Eye (tissue), 1 donor: ENCODE data around the gene PLEKHG5.

ENCODE experiments used
- DNase-seq: peaks from one replicate; pipeline ENCODE4 v3.0.0-alpha.2; 2015

Gene PLEKHG5

DNA sequence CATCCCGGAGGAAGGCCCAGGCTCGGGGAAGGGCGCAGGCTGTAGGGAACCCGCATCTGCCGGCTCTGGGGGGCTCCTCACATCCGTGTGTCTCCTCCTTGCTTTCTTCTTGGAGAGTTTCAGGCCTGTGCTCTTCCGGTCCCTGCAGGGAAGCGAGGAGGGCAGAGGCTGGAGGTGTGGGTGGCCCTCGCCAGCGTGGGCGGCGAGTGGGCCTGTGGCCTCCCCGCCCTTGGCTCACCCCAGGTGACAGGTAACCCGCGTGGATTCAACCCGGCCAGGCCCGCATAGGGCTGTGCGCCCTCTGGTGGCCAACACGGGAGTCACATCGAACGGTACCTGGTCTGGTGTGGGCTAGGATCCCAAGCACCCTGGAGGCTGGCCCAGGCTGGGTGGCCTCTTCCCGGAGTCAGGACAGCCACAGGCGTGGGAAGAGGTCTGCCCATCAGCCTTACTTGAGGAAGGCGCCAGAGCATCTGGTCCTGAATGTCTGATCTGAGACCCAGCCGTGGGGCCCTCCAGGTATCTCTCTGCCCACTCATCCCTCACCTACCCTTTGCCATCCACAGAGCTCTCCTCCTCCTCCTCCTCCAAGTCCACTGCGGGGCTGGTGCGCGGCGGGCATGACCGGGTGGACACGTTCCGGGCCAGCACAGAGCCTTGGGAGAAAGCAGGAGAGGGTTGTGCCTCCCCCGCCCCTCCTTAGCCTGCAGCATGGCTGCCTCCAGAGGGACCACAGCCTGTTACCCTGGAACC is 15.9 kb downstream of the PLEKHG5 start:
- DNase-seq, result peak; percentile 75

DNA sequence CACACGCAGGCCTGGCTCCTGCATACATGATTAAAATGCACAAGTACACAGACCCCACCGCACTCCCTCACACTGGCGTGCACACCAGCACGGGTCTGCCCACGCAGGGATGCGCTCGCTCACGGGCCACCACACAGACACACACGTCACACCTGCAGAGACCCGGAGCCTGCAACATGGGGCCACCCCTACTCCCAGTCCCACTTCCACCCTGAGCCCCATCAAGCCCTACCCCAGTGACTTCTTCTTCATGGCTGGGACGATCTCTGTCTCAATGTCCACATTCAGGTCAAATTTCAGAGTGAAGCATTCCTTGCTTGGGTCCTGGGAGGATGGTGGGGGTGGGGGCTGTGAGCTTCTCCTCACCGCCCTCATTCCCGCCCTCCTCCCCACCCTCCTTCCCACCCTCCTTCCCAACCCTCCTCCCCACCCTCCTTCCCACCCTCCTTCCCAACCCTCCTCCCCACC is 16.6 kb downstream of the PLEKHG5 start:
- no peak for DNase-seq

DNA sequence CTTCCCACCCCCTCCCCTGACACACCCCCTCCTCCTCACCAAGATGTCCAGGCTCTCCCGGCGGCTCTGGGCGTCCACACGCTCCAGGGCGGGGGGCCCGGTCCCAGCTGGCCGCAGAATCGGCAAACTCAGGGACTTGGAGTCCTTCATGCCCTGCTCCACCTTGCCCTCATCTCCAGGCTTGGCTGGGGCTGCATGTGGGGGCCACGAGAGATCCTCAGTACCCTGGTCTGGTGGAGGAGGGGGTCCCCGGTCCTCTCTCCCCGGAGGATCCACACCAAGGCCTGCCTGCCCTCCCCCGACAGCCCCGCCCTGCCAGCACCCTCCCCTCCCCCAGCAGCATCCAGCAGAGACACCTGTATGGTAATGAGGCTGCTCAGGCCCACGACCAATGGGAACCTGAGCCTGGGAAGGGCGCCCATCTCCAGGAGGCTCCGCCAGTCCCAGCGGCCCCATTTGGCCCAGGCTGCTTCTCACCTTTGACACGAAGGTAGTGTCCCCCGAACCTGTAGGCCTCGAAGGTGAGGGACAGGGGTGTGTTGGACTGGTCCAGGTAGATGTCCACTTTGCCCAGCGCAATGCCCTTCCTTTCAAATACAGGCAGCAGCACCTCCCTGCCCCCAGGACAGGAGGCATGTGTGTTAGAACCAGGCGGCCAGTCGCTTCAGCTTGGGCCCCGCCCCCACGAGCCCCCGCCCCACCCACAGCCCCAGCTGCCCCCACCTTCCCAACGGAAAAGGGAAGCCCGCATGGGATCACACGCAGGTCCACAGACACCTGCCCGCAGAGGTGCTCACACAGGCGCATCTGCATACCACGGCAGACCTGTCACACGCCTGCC is 17.3 kb downstream of the PLEKHG5 start:
- no peak for DNase-seq

DNA sequence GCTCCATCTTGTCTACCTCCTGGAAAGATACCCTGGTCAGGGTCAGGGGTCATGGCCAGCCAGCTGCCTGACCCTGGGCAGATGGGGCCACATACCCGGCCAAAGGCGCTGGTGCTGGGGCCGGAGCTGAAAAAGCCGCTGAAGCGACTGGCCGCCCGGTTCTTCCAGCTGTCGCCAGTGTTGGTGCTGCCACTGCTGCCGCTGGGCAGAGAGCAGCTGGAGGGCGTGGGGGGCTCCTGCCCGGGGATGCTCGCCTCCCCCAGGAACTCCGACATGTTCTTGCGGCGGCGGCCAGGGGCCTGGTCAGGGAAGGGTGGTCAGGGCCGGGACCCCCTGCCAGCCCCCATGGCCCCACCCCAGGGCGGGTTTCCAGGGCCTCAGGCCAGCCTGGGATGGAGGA is 18.3 kb downstream of the PLEKHG5 start:
- DNase-seq, result no peak

DNA sequence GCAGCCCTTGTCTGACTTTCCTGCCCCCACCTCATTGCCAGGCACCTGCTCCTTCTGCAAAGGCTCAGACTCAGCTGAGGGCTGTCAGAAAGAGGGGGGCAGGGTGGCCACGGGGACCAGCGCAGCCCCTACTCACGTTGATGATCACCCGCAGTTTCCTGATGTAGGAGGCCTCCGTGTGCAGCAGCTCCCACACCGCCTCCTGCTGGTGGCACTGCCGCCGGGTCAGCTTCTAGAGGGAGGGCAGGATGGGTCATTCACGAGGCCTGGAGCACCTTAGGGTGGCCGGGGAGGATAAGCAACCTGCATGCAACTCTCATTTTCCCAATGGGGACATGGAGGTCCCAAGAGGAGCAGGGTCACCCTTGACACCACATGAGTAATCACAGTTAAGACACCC is 19.1 kb downstream of the PLEKHG5 start:
- DNase-seq, result no peak

DNA sequence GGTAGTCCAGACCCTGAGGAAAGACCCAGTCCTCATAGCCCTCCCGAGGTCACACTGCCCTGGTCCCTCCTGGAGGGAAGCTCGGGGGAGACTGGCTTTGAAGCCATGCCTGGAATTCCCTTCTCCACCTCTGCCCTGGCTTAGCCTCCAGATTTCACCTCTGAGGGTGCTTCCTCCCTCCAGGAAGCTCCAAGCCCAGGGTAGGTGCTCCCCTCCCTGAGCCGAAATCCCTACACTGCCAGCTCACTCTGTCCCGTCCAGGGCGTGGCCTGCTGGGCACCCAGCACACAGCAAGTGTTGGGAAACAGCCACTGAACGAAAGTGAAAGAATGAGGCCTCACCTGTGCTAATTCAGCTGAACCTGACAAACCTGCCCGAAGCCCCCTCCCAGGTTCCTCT is 19.5 kb downstream of the PLEKHG5 start:
- no peak for DNase-seq

DNA sequence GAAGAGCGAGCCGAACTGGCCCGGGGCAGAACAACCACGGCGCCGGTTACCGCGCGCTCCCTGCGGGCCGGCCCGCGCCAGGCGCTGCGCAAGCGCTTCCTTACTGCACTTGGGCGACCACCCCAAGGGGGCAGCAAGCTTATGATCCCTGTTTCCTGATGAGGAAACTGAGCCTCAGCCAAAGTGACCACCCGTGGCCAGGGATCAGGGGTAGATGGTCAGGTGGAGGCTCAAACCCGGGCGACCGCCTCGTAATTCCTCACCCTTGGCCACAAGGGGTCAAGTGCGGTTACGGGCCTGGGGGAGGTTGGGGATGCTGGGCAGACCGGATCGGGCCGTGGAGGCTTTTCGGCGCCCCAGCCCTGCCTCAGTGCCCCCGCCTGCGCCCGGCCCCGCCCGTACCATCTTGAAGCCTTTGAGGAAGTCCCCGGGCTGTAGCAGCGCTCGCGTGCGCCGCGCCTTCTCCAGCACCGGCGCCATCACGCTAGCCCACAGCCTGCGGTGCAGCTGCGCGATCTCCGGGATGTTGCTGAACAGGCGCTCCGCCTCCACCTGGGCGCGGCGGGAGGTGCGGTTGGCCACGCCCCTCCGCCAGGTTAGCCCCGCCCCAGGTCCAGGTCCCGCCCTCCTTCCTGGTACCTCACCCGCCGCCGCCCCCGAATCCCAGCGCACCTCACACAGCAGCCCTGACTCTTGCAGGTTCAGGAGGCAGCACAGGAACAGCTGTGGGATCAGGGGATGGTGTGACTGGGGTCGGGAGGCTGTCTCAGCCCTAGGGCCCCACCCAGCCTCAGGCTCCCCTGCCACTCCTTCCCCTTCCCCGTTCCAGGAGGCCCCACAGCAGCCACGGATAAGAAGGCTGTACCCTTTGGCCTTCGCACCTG is 20.1 kb downstream of the PLEKHG5 start:
- no peak for DNase-seq

DNA sequence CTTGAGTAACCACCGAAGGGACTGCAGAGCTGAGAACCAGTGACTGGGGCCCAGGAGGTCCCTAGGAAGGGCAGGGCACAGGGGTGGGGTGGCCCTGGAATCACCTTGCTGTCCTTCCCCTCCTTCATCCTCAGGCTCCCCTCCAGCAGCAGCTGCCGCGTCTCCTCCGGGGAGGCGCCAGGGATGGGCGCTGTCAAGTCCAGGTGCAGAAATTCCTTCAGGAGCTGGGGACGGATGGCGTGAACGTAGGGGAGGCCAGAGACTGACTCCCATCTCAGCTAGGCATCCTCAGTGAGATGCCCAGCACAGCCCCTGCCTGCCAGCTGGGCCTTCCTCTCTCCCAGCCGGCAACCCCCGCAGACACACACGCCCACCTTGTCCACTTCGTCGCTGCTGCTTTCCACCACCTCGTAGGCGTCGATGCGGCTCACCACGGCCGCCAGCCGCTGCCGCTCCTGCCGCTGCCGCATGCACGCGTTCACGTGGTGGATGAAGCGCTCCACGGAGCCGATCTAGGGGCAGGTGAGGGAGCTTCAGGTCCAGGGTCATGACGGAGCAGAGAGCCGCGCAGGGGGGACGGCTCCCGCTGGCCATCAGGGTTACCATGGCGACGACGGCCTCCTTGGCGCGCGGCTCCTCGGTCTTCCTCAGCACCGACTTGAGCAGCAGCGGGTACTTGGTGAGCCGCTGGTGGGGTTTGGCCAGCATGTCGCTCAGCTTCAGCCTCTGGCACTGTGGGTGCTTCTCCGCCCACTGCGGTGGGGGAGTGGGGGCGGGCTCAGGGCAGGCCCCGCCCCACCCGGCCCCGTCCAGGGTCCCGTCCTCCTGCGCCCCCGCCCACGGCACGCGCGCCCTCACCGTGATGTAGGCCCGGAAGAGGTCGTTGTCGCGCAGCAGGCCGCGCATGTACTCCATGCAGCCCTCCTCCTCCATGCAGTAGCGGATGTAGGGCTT is 21.1 kb downstream of the PLEKHG5 start:
- DNase-seq, result peak; percentile 37

DNA sequence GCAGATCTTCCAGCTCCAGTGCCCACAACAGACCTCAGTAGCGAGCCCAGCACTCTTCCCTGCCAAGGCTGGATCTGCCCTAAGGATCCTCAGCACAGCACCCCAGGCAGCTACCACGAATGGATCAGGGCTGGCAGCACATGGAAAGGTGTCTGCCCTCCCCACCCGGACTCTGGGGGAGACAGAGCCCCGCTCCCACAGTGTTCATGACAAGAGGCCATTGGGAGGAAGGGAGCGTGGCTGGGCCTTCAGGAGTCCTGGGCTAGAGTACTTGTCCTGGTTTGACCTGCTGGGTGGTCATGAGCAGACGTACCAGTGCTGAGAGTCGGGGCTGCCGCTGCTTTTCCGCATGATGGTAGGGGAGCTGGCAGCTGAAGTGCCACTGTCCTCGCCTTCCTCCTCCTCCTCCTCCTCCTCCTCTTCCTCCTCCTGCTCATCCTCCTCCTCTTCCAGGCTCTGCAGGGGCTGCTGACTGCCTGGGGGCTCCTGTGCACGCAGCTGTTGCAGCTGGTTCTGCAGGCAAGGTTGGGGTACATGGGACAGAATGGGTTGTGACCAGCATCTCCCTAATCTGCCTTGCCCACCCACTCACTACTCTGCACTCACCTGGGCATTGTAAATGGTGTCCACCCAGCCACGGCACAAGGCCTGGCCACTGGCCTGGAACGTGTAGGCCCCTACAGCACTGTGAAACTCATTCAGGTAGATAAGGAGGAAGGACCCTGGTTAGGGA is 22.6 kb downstream of the PLEKHG5 start:
- no peak for DNase-seq

DNA sequence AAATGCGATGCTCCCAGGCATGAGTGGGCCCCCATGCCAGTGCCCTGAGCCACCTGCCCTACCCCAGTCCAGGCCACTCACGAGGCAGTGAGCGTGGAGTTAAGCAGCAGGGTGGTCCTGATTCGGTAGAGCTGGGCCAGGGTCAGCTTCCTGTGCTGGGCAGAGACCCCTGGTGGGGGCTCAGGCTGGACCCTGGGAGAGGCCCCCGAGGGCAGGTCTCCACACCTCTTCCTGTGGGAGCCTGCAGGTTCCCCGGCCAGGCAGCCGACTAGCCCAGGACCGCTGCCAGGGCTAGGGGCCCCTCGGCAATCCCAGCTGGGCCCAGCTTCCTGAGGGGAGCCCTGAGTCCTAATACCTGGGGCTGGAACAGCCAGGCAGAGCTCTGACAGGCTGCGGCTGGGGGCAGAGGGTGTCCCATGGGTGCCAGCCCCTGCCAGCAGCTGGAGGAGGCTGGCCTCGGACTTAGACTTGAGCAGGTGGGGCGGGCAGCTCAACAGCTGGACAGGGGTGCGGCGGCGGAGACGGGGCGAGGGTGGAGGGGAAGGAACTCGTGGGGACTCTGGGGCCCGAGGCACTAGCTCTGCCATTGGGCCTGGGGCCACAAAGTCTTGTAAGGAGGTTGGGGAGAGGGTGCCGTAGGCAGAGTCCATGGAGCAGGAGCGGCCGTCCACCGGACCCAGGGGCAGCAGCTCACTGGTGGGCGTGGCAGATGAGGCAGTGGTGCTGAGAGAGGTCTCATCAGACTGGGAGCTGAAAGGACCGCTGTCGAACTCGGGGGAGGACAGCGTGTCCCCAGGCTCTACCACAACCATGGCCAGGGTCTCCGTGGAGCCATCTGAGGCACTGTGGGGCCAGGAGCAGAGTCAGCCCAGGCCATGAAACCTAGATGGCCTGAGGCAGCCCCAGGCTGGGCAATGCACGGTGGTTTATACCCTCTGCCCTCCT is 23.5 kb downstream of the PLEKHG5 start:
- DNase-seq, result no peak

DNA sequence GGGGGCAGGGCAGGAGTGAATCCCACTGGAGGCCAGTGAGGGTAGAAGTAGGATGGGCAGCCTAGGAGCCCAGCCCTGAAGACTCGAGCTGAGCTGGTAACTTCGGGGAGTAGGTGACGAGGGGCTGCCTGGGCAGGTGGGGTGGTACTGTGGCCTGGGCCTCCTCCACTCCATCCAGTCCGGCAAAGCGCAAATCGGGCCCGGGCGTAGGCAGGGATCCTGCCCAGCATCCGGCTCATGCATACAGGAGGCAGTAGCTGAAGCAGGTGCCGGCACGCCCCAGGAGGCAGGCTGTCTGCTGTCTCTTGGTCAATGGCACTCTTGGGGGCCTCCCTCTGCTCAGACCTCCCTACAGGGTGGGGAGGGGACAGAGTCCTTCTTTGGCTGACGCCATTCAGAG is 24.2 kb downstream of the PLEKHG5 start:
- DNase-seq, result no peak

DNA sequence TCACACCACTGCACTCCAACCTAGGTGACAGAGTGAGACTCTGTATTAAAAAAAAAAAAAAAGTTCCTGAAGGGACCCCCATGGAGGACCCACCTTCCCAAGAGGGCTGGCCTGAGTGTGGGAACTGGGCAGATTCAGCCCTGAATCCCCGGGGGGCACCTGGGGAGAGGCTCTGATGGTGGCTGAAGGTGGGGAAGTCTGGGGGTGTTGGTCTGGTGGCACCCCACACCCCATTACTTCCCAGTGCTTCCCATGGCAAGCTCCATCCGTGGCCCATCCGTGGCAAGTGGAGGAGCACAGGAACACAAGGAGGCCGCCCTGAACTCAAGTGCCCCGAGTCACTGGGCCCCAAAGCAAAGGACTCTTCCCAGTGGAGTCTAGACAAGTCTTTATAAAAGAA is 24.7 kb downstream of the PLEKHG5 start:
- DNase-seq, result no peak

DNA sequence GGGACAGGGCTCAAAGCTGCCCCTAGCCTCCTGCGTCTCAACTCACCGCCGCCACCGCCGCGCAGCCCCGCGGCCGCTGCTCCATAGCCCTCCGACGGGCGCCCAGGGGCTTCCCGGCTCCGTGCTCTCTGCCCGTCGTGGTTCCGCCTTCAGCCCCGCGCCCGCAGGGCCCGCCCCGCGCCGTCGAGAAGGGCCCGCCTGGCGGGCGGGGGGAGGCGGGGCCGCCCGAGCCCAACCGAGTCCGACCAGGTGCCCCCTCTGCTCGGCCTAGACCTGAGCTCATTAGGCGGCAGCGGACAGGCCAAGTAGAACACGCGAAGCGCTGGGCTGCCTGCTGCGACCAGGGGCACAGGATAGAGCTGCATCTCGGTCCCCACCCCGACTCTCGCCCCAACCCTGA is 25.4 kb downstream of the PLEKHG5 start, which contains the start of gene TNFRSF25:
Gene TNFRSF25 (minus strand): TSS at position 151 of the 400 bp plus-strand sequence. CDS start 66 bp downstream, at position 85.
- DNase-seq, result no peak

DNA sequence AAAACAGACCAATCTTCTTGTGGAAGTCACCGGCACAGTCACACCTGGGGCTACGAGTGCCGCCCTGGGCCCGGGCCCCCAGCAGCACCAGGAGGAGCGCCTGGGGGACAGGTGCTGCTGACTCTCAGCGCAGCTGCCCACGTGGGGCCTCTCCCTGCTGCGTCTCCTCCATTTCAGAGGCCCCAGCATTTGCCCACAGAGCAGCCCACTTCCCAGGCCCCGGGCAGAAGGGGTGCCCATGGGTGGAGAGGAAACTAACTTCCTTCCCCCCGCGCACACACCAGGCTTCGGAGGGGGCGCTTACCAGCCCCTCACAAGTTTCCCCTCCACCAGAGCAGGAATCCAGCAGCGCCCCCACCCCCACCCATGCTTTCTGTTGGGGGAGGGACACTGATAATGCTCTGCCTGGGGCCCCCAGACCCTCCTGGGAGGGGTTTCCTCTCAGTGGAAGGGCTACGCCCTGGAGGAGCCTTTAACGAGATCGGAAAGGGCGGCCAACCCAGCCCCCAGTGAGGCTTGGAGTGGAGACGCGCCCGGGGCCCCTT is 25.9 kb downstream of the PLEKHG5 start:
- no peak for DNase-seq

DNA sequence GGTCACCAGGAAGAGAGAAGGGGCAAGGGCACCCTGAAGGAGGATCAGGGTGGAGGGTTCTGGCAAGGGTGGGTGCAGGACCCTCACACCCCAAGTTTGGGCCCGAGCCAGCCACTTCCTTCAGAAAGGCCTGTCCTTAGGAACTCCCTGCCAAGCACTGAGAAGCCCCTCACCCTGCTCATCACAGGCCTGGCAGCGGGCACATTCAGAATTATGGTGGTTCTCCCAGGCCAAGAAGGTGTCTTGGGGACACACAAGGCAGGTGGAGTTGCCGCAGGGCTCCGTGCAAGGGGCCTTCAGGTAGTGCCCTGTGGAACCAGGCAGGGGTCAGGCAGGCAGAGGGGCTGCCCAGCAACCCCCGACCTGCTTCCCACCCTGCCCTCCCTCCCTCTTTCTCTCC is 26.6 kb downstream of the PLEKHG5 start:
- no peak for DNase-seq

DNA sequence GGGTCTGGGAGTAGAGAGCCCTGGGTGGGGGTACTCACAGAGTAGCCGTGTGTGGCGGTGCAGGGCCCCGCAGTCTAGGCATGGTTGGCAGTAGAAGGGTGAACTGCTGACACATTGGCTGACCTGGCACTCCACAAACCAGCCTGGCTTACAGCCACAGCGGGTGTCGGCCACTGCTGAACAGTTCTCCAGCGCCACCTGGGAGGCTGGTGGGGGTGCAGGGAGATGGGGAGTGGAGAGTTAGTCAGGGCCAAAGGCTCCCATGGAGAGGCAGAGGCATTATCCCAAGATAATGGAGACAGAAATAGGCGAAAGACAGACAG is 27.0 kb downstream of the PLEKHG5 start:
- DNase-seq, result no peak

DNA sequence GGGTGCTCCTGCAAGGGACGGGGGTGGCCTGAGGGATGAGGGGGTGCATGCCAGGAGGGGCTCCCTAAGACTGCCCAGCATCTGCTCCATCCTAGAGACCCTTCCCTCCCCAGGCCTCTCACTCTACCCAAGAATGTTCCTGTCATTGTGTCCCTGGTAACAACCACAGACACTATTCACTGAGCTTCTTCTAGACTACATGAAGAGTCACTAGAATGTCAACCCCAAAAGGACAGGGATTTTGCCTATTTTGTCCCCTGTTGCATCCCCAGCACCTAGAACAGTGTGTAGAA is 28.4 kb downstream of the PLEKHG5 start:
- no peak for DNase-seq

DNA sequence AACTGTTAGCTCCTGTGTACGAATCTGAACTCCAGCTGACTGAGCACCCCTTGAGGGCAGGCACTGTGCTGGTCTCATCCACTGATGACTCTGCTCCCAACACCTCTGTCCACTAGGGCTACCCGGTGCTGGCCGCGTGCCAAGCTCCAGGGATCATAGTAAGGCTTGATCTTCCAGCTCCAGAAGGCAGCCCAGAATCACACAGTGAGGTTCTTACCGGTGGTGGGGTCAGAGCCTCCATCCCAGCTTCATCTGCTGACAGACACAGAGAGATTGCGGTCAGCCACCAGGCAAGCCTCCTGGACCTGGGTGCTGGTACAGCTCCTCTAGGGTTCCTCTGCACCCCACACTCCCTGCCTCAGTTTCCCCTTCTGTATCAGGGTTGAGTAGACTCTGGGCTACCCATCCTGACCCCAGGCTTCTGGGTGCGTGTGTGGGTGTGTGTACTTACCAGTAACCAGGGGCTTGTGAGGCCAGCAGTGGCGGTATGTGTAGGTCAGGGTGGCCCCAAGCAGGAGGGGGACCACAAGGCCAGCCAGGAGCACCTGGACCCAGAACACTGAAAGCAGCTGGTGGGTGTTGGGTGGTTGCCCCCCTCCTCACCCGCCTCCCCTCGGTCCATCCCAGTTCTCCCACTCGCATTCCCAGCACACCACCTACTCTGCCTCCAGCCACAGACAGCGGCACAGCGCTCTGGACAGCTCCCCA is 28.9 kb downstream of the PLEKHG5 start:
- DNase-seq, result no peak
